ENCODE data around the gene TTLL13.
"Not testable (repeated sequence)": the region's sequence is repeated elsewhere in the genome, so short reads cannot be mapped to it uniquely, and the experiment has no call there.

Gene TTLL13

DNA sequence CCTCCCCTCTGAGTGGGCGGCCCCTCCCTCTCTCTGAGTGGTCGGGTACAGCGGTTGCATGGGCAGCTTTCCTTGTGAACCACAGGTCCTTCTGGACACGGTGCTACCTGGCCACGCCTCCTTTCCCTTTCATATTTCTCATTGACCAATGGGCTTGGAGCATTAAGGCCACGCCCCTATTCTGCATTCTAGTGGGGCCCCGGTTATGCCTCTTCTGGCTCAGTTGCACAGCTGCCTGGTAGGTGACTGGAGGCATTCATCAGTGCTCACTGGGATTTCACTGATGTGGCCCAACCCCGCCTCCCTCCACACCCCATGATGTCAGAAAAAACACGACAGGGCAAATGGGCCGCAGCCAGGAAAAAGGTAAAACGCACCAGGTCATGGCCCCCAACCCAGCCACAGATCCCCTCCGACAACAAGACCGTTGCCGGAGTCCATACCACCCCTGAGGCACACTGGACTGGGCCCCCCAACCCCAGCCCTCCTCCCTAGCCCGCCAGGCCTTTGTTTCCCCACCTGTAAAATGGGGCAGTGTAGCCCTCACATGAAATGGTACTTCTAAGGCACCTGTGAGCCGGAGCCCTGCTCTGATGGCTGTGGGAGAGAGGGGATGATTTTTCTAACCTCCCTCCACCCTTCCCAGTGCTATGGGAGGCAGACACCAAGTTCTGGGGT is 42.5 kb downstream of the TTLL13 start:
- no peak for DNase-seq

- DNase-seq = peak; percentile 62
These were observed 43.9 kb downstream of the TTLL13 start for GRCh38 chr15:90293040-90293810.

GRCh38 chr15:90294159-90294558 is 44.8 kb downstream of the TTLL13 start:
- no peak for DNase-seq

- no peak for DNase-seq
These were observed 45.4 kb downstream of the TTLL13 start for GRCh38 chr15:90294601-90295269.

GRCh38 chr15:90295270-90295648 is 45.9 kb downstream of the TTLL13 start:
- no peak for DNase-seq

DNA sequence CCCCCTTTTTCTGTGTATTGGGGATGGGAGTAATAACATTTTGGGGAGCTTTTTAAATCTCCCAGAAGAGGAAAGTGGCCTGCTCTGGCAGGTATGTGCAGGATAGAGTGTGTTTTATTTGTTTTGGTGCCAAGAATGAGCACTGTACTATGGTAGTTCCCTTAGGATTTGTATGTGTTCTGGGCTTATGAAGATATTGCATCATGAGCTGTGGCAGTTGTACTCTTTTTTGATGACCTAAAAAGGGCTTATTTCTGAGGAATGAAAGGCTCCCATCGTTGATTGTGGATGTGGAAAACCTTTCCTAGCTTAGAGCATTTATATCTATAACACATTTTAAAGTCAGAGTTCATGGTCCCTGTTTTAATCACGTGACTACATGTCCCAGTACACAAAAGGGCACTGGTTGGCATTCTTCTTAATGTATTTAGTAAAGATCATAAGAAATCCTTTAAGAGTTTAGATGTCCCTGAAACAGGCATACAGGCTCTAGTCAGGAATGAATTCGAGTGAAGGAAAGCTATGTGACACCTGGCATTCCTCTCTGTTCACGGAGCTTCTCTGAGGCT is 47.0 kb downstream of the TTLL13 start:
- DNase-seq = not testable (repeated sequence)

DNA sequence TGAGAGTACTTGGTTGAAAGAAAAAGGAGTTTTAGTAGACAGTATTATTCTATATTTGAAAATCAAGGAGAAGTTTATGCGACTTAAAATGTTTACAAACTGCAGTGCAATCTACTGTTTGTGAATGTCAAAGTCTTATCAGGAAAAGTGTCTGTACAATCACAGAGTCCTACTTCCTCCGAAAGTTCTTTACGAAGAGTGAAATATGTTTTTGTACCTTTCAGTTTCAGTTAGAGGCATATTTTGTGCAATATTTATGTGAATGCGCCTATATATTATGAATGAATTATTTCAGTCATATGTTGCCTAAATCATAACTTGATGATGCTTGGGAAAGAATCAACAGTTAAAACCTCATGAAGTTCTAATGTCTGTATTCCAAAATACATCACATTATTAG is 47.7 kb downstream of the TTLL13 start:
- DNase-seq = no peak

DNA sequence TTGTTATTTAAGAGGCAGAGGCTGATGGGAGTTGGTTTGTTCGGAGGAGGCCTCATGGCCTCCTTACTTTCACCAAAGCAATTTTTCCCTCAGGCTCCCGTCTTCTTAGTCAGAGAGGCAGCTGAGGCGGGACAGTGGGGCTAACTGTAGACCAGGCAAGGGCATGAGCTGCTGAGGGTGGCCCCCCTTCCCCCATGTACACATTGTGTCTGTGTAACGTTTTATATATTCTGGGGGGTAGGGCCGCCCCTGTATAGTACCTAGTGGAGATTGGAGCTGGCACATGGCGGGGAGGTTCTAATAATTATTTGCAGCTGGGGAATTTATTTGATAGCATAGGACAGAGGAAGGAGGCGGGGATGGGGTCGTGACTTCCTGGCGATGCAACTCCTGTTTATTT is 51.2 kb downstream of the TTLL13 start:
- DNase-seq = no peak

DNA sequence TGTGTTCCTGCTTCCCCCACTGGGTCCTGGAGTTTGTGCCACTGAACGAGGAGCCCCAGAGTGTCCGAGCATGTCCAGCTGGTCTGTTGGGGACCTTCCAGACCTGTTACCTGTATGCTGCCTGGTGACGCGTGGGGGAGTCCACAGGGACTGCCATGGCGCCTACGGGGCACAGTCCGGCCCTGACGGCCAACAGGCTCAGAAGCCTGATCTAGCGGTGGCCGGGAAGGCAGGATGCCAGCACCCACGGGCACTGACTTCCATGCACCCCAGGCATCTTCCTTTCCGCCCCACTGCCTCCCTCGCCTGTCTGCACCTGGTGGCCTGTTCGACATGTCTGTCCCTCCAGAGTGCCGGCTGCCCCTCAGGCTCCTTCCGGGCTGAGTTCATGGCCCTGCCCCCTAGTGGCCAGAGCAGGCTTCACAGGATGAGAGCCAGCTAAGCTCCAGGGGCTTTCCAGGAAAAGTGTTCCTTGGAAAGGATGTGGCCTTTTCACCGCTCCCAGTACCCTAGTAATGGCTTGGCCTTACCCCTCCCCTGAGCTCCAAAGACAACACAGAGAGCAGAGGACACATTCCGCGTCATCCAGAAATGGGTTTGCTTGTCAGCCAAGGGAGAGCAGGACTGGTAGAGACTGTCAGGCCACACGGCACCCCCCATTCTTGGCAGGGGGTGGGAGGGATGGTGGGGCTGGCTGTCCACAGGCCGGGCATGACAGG is 51.8 kb downstream of the TTLL13 start:
- DNase-seq = peak; percentile 55

- DNase-seq = no peak
These were observed 52.4 kb downstream of the TTLL13 start for GRCh38 chr15:90301707-90302300.

GRCh38 chr15:90305355-90305754 is 56.0 kb downstream of the TTLL13 start:
- DNase-seq = not testable (repeated sequence)

DNA sequence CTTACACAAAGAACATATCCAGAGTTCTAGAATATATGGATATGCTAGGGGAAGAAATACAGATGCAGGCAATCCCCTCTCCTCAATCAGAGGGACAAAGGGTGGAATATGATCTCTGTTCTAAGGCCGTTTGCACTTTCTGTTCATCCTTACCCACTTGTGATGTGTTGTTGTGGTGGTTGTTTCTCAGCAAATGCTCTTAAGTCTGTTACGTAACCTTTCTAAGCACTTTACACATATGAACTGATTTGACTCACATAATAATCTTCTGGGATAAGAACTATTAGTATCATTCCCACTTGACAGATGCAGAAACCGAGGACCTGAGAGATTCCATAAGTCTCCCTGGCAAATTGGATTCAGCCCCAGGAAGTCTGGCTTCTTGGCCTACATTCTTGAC is 56.6 kb downstream of the TTLL13 start:
- no peak for DNase-seq

DNA sequence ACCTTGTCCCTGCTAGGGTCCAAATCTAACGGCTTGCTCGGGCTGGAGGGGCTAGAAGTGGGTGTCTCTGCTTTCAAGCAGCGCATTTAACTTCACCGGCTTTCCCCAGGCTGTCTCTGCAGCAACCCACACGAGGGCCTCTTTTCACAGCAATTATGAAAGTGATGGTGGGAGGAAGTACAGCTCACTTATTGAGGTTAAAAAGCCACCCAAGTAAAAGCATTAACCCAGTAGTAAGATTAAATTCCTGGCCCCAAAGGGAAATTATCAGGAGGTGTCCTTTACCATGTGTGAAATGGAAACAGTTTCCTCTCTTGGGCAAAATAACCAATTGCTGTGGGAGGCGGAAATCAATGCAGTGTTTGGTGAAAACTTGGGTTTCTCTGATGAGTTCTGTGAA is 57.2 kb downstream of the TTLL13 start:
- no peak for DNase-seq

- no peak for DNase-seq
These were observed 58.3 kb downstream of the TTLL13 start for GRCh38 chr15:90307661-90308060.

GRCh38 chr15:90309020-90309419 is 59.7 kb downstream of the TTLL13 start:
- no peak for DNase-seq

Measured in effector CD4-positive, alpha-beta T cell (primary cell).